HL-60 (cell line): ENCODE results near the gene MEAK7.

Experiments
- DNase-seq, 2 experiments: peaks; one replicate each; pipeline ENCODE4 v3.0.0-alpha.2; 2010 to 2020; ENCODE audit warnings: low read depth in 1 of 2, low spot score in 1 of 2
- H3K27ac ChIP-seq: fragments of 250-450 bp; sonication (Bioruptor Pico); replicated peaks from 2 replicates; pipeline ENCODE4 v1.5.1; 2020; ENCODE audit warnings: mild to moderate bottlenecking, moderate library complexity
- H3K27me3 ChIP-seq: fragments of 250-450 bp; sonication (Bioruptor Pico); 2 replicates; pipeline ENCODE4 v1.5.1; 2021; ENCODE audit warnings: mild to moderate bottlenecking, moderate library complexity; ENCODE audit not compliant: insufficient read depth, poor library complexity, severe bottlenecking
- H3K4me3 ChIP-seq: replicated peaks from 2 replicates; pipeline ENCODE4 v1.5.1; 2011; ENCODE audit warnings: mild to moderate bottlenecking, control low read depth, low read length; ENCODE audit not compliant: insufficient read depth
- CTCF ChIP-seq: IDR thresholded peaks from one replicate; pipeline ENCODE4 v1.5.1; 2011; ENCODE audit warnings: low read length, control low read depth, inconsistent platforms; ENCODE audit not compliant: insufficient read depth
- GABPA ChIP-seq: IDR thresholded peaks from 2 replicates; pipeline ENCODE4 v1.6.1; 2012; ENCODE audit warnings: low read depth
- POLR2AphosphoS5 ChIP-seq: IDR thresholded peaks from 2 replicates; pipeline ENCODE4 v1.6.1; 2012; ENCODE audit warnings: low read depth
- REST ChIP-seq: IDR thresholded peaks from 2 replicates; pipeline ENCODE4 v1.6.1; 2012; ENCODE audit warnings: low read depth; ENCODE audit not compliant: insufficient replicate concordance
- SPI1 ChIP-seq: IDR thresholded peaks from 2 replicates; pipeline ENCODE4 v1.6.1; 2012; ENCODE audit warnings: low read depth, mild to moderate bottlenecking, borderline replicate concordance

MEAK7 gene

GRCh38 chr16:84486551-84487235 is 17.8 kb downstream of the MEAK7 start:
- no peak for TF ChIP-seq REST
- no peak for TF ChIP-seq GABPA
- TF ChIP-seq CTCF, result no peak
- no peak for TF ChIP-seq POLR2AphosphoS5
- no peak for TF ChIP-seq SPI1
- DNase-seq, result peak in 1 of 2 experiments; percentile 0
- Histone ChIP-seq H3K27ac (no peak overlapping the region), H3K27me3 (no peaks in the 10 kb centered on the region), H3K4me3 (no peak overlapping the region)

- TF ChIP-seq GABPA (no peak), POLR2AphosphoS5 (no peak), CTCF (no peak), SPI1 (no peak), REST (no peak)
- H3K27me3 ChIP-seq, result no peaks in the 10 kb centered on the region
- peak in 1 of 2 experiments; percentile 0 for DNase-seq
- no peak overlapping the region for H3K4me3 ChIP-seq
- no peak overlapping the region for H3K27ac ChIP-seq
These were observed 18.3 kb downstream of the MEAK7 start for GRCh38 chr16:84486126-84486525.

- Histone ChIP-seq H3K27ac (no peak overlapping the region), H3K27me3 (no peaks in the 10 kb centered on the region), H3K4me3 (no peak overlapping the region)
- DNase-seq, result no peak
- TF ChIP-seq GABPA (no peak), REST (no peak), SPI1 (no peak), POLR2AphosphoS5 (no peak), CTCF (no peak)
These were observed 19.0 kb downstream of the MEAK7 start for GRCh38 chr16:84485255-84486010.
